Nephron (organoid): ENCODE data around the gene STXBP2.

ENCODE experiments used
- H3K27ac Mint-ChIP-seq, 3 experiments: 2 replicates each; pipeline ENCODE4 v1.8.0; 2020; ENCODE audit warnings: mixed read lengths in 3 of 3, mild to moderate bottlenecking in 2 of 3, moderate library complexity in 1 of 3
- H3K27me3 Mint-ChIP-seq: 2 replicates; pipeline ENCODE4 v1.8.0; 2021; ENCODE audit warnings: low read depth, mild to moderate bottlenecking, moderate library complexity, mixed read lengths
- H3K36me3 Mint-ChIP-seq: 2 replicates; pipeline ENCODE4 v1.8.0; 2020; ENCODE audit warnings: low read depth, mixed read lengths
- H3K4me1 Mint-ChIP-seq: 2 replicates; pipeline ENCODE4 v1.8.0; 2020; ENCODE audit warnings: mixed read lengths
- H3K4me3 Mint-ChIP-seq, 3 experiments: 2 replicates each; pipeline ENCODE4 v1.8.0; 2020; ENCODE audit warnings: mild to moderate bottlenecking in 3 of 3, mixed read lengths in 3 of 3, moderate library complexity in 2 of 3
- H3K9me3 Mint-ChIP-seq: 2 replicates; pipeline ENCODE4 v1.8.0; 2020; ENCODE audit warnings: mixed read lengths
- TF ChIP-seq, protein P1 (sequence below), 3 experiments: fragments of 200-600 bp; sonication (generic); IDR thresholded peaks; one replicate each; pipeline ENCODE4 v1.5.0; 2021; ENCODE audit warnings: antibody characterized with exemption in 3 of 3; ENCODE audit not compliant: unreplicated experiment in 3 of 3

The STXBP2 gene

DNA sequence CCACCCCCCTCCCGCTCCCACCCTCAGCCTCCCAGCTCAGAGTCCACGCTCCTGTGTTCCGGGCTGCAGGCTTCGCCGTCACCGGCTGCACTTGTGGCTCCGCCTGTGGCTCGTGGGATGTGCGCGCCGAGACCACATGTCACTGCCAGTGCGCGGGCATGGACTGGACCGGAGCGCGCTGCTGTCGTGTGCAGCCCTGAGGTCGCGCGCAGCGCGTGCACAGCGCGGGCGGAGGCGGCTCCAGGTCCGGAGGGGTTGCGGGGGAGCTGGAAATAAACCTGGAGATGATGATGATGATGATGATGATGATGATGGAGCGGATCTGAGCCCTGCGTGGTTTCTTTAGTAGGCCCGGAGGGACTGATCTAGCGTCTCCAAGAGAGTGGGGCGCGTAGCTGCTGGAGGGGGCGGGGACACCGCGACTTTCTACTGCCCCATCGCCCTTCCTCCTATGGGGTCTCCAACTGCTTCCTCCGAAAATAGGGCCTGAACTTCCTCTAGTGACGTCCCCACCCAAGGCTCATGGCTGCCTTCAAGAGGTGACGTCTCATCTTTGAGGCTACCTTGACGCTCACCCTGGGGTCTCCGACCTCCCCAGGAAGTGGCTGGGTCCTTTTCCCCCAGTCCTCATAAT, 33.4 kb downstream of the STXBP2 start:
- Mint-ChIP-seq H3K4me1 (peaks cover 13% of the 10 kb centered on the region), H3K36me3 (no peaks in the 10 kb centered on the region), H3K4me3 (peak overlapping the region; percentile 72 to 80 (median 78)), H3K9me3 (peaks cover 9% of the 10 kb centered on the region), H3K27me3 (peaks cover 62% of the 10 kb centered on the region), H3K27ac (no peak overlapping the region)
- TF ChIP-seq, protein P1, sequence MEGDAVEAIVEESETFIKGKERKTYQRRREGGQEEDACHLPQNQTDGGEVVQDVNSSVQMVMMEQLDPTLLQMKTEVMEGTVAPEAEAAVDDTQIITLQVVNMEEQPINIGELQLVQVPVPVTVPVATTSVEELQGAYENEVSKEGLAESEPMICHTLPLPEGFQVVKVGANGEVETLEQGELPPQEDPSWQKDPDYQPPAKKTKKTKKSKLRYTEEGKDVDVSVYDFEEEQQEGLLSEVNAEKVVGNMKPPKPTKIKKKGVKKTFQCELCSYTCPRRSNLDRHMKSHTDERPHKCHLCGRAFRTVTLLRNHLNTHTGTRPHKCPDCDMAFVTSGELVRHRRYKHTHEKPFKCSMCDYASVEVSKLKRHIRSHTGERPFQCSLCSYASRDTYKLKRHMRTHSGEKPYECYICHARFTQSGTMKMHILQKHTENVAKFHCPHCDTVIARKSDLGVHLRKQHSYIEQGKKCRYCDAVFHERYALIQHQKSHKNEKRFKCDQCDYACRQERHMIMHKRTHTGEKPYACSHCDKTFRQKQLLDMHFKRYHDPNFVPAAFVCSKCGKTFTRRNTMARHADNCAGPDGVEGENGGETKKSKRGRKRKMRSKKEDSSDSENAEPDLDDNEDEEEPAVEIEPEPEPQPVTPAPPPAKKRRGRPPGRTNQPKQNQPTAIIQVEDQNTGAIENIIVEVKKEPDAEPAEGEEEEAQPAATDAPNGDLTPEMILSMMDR (IDR thresholded peaks at IDR 0.05; ENCODE audit: unreplicated experiment in 3 of 3): no peak

DNA sequence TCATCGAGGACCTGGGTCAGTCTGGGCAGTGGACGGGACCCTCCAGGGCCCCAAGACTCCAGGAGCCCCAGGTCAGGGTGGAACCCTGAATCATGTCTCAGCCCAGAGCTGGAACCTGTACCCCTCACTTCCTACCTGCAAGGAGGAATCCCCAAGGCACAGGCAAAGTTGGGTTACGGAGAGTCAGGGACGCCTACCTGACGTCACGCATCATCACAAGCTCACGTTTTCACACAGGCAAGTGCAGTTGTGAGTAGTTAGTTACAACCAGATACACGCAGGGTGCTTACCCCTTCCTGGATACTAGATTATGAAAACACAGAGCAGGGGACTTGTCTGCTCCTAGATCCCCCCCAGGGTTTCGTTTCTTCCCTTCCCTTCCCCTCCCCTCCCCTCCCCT, 33.9 kb downstream of the STXBP2 start:
- peak overlapping the region; percentile 72 to 80 (median 78) for H3K4me3 Mint-ChIP-seq
- peaks cover 7% of the 10 kb centered on the region for H3K4me1 Mint-ChIP-seq
- TF ChIP-seq, protein P1 (IDR thresholded peaks at IDR 0.05; ENCODE audit: unreplicated experiment in 3 of 3): no peak
- H3K9me3 Mint-ChIP-seq: peaks cover 9% of the 10 kb centered on the region
- H3K27ac Mint-ChIP-seq: no peak overlapping the region
- peaks cover 64% of the 10 kb centered on the region for H3K27me3 Mint-ChIP-seq
- no peaks in the 10 kb centered on the region for H3K36me3 Mint-ChIP-seq

DNA sequence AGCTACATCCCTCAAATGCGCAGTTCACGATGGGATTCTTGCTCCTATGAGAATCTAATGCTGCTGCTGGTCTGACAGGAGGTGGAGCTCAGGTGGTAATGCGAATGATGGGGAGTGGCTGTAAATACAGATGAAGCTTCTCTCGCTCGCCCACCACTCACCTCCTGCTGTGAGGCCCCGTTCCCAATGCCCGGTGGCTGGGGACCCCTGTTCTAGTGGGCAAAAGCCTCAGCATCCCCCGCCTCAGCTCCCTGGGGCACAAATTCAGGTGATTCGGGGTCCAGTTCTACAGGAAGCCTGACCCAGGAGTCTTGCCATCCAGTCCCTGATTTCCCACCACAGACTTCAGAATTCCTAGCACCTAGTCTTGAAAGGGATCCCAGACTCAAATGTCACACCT, 35.6 kb downstream of the STXBP2 start:
- Mint-ChIP-seq H3K36me3 (no peaks in the 10 kb centered on the region), H3K27me3 (peaks cover 67% of the 10 kb centered on the region), H3K9me3 (peaks cover 6% of the 10 kb centered on the region), H3K27ac (no peak overlapping the region), H3K4me1 (peaks cover 7% of the 10 kb centered on the region), H3K4me3 (no peak overlapping the region)
- TF ChIP-seq, protein P1 (IDR thresholded peaks at IDR 0.05; ENCODE audit: unreplicated experiment in 3 of 3): no peak

DNA sequence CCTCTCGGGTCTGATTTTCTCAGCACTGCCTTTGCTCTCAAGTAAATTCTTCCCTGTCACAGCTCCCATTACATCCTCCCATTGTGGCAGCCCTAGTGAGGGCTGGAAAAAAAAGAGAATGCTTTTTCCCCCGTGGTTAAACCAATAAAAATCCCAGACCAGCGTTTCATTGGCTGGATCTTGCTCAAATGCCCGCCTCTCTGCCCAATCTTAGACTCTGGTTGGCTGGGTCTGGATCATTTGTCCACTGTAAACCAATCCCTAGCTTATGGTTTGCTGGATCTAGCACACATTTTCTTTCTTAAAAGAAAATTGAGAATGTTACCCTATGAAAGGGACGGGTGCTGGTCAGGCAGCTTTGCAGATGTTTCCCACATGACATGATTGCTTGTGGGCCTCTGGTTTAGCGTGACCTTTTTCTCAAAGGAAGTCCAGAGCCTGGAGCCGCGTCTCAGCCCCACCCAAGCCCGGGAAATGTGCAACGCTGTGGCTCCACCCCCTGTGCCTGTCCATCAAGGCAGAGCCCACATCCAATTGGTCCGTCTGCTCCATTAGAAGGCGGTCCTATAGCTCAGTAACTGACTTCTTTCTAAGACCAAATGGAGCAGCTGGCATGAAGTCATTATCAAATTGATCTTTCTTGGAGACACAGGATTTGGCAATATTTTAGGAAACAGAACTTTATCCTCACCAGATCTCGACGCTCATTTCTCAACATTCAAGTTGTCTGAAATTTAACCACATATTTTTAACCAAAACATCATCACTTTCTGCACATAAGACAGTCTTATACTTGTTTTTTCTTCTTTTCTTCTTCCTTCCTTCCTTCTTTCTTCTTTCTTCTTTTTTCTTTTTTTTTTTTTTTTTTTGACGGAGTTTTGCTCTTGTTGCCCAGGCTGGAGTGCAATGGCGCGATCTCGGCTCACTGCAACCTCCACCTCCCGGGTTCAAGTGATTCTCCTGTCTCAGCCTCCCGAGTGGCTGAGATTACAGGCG, 37.4 kb downstream of the STXBP2 start:
- Mint-ChIP-seq H3K9me3 (peaks cover 6% of the 10 kb centered on the region), H3K36me3 (no peaks in the 10 kb centered on the region), H3K27me3 (peaks cover 64% of the 10 kb centered on the region), H3K4me1 (peaks cover 9% of the 10 kb centered on the region), H3K4me3 (peak overlapping the region in 1 of 3 experiments; percentile 51), H3K27ac (no peak overlapping the region)
- TF ChIP-seq, protein P1 (IDR thresholded peaks at IDR 0.05; ENCODE audit: unreplicated experiment in 3 of 3): no peak

DNA sequence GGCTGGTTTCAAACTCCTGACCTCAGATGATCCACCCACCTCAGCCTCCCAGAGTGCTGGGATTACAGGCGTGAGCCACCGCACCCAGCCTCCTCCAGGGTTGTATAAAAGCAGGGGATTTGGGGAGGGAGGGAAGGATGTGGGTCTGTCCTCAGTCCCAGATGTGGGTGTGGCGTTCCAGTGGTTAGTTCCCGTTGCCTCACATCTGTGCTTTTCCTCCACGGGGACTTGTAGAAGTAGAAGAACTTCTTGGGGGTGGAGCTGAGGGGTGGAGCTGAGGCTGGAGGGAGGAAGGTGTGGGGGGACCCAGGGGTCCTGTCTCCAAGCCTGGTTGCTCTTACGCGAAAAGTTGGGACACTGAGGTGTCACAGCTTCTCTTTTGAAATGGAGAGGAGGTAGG, 39.5 kb downstream of the STXBP2 start:
- H3K27ac Mint-ChIP-seq: no peak overlapping the region
- H3K4me1 Mint-ChIP-seq: peaks cover 13% of the 10 kb centered on the region
- peaks cover 52% of the 10 kb centered on the region for H3K27me3 Mint-ChIP-seq
- no peak overlapping the region for H3K4me3 Mint-ChIP-seq
- TF ChIP-seq, protein P1 (IDR thresholded peaks at IDR 0.05; ENCODE audit: unreplicated experiment in 3 of 3): no peak
- peaks cover 6% of the 10 kb centered on the region for H3K9me3 Mint-ChIP-seq
- H3K36me3 Mint-ChIP-seq: no peaks in the 10 kb centered on the region
